Measurements from ENCODE around the gene FNDC1. TPM values are rescaled to one million over a fixed set of nuclear protein-coding genes. Genes with fewer than 3 reads are reported as not detected.

FNDC1 gene
- total RNA-seq (2022; extraction: Qiagen RNA extraction; ENCODE audit: low read depth): 0.05 to 0.14 TPM (median 0.06 TPM) in 5 replicates

DNA sequence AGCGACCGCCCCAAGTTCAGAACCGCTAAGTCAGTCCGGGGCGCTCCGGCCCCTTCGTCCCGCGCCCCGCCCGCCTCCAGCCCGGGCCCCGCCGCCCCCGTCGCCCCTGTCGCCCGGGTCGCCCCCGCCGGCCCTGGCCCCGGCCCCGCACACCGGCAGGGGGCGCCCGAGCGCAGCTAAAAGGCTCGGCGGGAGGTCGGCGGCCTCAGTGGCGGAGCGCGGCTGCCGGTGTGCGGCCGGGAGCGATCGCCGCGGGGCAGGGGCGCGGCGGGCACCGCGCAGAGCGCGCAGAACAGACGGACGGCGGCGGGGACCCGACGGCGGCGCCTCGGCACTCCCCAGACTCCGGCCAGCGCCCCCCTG lies at the start of gene FNDC1:
FNDC1 (plus strand) TSS at position 208 of the 363 bp plus-strand sequence. CDS start 197 bp downstream, outside the sequence.

Other genes starting within 250 kb of the FNDC1 start
- 3.0 to 5.0 TPM (median 3.9 TPM) in 5 replicates for gene RSPH3, start 169.2 kb upstream of the FNDC1 start, total RNA-seq (2022; extraction: Qiagen RNA extraction; ENCODE audit: low read depth)
- gene TAGAP, start 124.4 kb upstream of the FNDC1 start, total RNA-seq (2022; extraction: Qiagen RNA extraction; ENCODE audit: low read depth): not detected in 5 replicates